Activated T-helper 17 cell treated with anti-CD3 and anti-CD28 coated beads, Interleukin-2, amount 50 U/mL, for 72 hours (primary cell): Measurements from ENCODE around the gene UBAC1. TPM values are rescaled to one million over a fixed set of nuclear protein-coding genes. Genes with fewer than 3 reads are reported as not detected.

Experiments used
- ATAC-seq: fragments of 150-1000 bp; cut with Tn5 transposase; replicated peaks from 2 replicates; pipeline ENCODE4 v1.10.0; 2021; ENCODE audit warnings: mild to moderate bottlenecking, moderate library complexity
- H3K27ac Mint-ChIP-seq: one replicate; pipeline ENCODE4 v1.8.0; 2022; ENCODE audit warnings: mixed read lengths
- H3K27me3 Mint-ChIP-seq: one replicate; pipeline ENCODE4 v1.8.0; 2022; ENCODE audit warnings: mixed read lengths
- H3K36me3 Mint-ChIP-seq: one replicate; pipeline ENCODE4 v1.8.0; 2022; ENCODE audit warnings: low read depth, mild to moderate bottlenecking, mixed read lengths
- H3K4me1 Mint-ChIP-seq: one replicate; pipeline ENCODE4 v1.8.0; 2022; ENCODE audit warnings: mixed read lengths
- H3K4me3 Mint-ChIP-seq: one replicate; pipeline ENCODE4 v1.8.0; 2022; ENCODE audit warnings: mild to moderate bottlenecking, mixed read lengths
- H3K9me3 Mint-ChIP-seq: one replicate; pipeline ENCODE4 v1.8.0; 2022; ENCODE audit warnings: mixed read lengths
- total RNA-seq, 2 donors: library from RNA; stranded (reverse); gene quantifications; one replicate each; pipeline ENCODE4 v1.2.3, GENCODE V29; 2022

UBAC1 gene, protein sequence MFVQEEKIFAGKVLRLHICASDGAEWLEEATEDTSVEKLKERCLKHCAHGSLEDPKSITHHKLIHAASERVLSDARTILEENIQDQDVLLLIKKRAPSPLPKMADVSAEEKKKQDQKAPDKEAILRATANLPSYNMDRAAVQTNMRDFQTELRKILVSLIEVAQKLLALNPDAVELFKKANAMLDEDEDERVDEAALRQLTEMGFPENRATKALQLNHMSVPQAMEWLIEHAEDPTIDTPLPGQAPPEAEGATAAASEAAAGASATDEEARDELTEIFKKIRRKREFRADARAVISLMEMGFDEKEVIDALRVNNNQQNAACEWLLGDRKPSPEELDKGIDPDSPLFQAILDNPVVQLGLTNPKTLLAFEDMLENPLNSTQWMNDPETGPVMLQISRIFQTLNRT
- 10 to 100 TPM; 37.8 to 39.8 TPM for total RNA-seq

DNA sequence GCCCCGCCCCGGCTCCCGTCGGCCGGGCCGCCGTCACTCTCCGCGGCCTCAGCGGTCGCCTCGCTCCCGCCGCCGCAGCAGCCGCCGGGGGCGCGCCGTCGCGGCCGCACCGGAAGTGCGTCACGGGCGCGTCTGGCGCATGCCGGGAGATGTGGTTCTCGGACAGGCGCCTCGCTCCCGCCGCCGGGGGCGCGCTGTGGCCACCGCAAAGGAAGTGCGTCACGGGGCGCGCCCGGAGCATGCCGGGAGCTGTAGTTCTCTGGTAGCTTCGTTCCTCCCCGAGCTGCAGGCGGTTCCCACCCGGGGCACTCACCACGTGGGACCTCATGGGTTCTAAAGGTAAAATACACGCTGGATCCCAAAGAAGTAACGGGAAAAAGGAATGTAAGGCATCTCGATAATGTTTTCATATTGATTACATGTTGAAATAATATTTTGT is at the start of gene UBAC1:
UBAC1 (minus strand) TSS at position 97 of the 439 bp plus-strand sequence. CDS start 211 bp downstream, outside the sequence.
- Mint-ChIP-seq H3K4me3 (peak within 1 kb of the TSS; percentile 86), H3K27me3 (no peaks in the 10 kb centered on the region), H3K27ac (peak within 1 kb of the TSS; percentile 84), H3K4me1 (peaks cover 21% of the 10 kb centered on the region), H3K9me3 (no peaks in the 10 kb centered on the region), H3K36me3 (no peaks in the 10 kb centered on the region)
- peak; percentile 95 for ATAC-seq

DNA sequence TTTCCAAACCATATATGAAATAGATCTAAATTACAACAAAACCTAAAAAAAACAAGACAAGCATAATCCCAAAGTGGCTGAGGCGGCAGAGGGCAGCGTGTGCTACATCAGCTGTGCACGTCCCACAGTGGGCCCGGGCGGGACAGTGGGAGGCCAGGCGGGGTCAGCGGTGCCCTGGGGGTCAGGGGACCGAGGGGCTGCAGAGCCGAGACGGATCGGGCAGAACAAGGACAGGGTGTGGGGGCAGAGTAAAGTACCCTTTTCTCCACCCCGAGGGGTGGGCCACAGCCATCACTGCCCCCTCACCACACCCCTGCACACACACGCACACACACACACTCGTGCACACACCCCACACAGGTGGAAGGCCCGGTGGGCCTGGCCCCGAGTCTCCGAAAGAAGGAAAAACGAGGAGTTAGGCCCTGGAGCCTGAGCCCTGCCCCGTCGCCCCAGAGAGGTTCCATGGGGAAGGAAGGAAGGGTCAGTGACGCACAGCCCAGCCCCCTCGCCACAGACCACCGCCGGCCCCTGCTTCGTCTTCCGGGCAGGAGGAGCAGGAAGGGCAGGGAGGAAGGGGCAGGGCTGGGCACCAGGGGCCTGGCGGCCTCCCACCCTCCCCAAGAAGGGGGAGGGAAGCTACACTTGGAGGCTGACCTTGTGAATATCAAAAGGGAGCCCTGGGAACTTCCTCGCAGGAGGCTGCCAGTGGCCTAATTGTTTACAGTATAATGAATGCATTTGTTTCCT is 49.6 kb upstream of the UBAC1 start:
- Mint-ChIP-seq H3K4me1 (no peaks in the 10 kb centered on the region), H3K4me3 (no peak overlapping the region), H3K9me3 (no peaks in the 10 kb centered on the region), H3K27me3 (no peaks in the 10 kb centered on the region), H3K36me3 (no peaks in the 10 kb centered on the region), H3K27ac (no peak overlapping the region)
- ATAC-seq: no peak

DNA sequence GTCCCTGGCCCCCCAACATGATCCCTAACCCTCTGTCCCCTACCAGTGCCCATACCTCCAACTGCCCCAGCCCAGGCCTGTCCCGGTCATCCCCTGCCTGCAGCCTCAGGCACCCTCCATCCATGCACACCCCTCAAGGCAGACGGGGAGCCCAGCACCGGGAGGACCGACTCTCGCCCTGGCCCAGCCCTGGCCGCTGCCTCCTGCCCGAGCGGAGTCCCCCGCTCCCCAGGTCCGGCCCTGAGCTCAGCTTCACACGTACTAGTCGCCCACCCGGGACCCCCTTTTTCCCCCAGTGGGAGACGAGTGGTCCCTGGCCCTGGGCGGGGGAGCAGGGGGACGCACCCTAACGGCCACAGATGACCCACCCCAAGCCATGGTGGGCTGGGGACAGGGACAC is 49.0 kb upstream of the UBAC1 start:
- H3K4me1 Mint-ChIP-seq: no peaks in the 10 kb centered on the region
- H3K27me3 Mint-ChIP-seq: no peaks in the 10 kb centered on the region
- H3K9me3 Mint-ChIP-seq: no peaks in the 10 kb centered on the region
- no peak for ATAC-seq
- H3K36me3 Mint-ChIP-seq: no peaks in the 10 kb centered on the region
- H3K4me3 Mint-ChIP-seq: no peak overlapping the region
- H3K27ac Mint-ChIP-seq: no peak overlapping the region

DNA sequence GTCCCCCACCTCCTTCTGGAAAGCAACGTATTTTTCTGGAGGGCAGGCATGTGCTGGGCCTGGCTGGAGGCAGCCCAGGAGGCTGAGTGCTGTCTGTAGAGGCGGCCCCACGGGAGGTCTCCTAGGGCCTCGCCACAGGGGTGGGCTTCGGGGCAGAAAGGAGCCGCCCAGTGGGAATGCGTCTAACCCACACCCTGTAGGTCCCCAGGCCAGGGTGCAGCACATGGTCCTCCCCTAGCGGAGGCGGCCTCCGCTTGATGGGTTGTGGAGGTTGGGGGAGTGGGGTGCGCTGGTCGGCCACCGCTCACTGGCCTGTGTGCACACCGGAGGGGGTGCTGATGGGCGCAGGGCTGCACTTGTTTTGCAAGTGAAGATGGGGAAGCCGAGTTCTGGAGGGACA is 48.3 kb upstream of the UBAC1 start:
- ATAC-seq: no peak
- H3K9me3 Mint-ChIP-seq: no peaks in the 10 kb centered on the region
- H3K4me3 Mint-ChIP-seq: no peak overlapping the region
- H3K27ac Mint-ChIP-seq: no peak overlapping the region
- no peaks in the 10 kb centered on the region for H3K27me3 Mint-ChIP-seq
- H3K36me3 Mint-ChIP-seq: no peaks in the 10 kb centered on the region
- H3K4me1 Mint-ChIP-seq: no peaks in the 10 kb centered on the region

DNA sequence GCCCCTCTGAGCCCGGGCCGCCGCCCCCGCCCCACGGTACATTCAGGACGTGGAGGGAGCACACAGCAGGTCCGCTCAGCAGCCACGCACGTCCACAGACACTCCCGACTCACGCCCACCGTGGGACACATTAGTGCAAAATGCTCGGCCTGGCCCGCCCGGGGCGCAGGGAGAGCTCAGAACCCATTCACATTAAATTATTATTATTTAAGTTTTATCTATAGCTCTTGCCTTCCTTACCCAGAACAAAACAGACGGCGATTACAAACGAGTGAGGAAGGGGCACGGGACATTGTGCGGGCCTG is 47.5 kb upstream of the UBAC1 start:
- Mint-ChIP-seq H3K27me3 (no peaks in the 10 kb centered on the region), H3K4me3 (no peak overlapping the region), H3K9me3 (no peaks in the 10 kb centered on the region), H3K36me3 (no peaks in the 10 kb centered on the region), H3K27ac (no peak overlapping the region), H3K4me1 (no peaks in the 10 kb centered on the region)
- ATAC-seq: no peak

DNA sequence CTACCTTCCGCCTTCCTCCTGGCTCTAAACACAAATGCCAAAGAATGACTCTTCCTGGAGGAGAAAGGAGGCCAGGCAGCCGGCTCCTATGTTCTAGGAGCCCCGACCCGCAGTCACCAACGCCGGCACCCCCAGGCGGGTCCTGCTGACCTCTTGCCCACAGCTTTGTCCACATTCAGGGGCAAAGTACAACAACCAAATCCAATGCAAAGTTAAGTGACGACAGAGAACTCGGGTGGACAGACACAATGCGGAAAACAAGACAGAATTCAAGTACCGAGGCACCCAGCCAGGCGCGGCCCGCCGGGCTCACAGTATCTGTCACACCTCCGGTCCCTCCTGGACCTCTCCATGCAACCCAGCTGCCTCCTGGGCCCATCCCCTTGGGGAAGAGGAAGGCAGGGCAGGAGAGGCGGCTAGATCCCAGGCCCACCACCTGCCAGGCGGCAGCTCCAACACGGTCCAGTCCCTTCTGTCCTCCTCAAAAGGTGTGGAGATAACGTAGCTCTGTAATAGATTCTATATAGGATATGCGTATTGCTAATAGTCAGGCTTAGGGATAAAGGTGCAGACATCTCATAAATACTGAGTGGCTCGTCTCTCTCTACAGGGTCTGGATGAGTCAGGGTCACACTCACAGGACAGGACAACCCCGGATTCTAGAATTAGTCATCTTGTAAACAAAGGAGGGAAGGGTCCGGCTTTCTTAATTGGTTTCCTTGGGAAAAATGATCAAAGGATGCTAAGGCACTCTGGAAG is 46.9 kb upstream of the UBAC1 start:
- H3K27ac Mint-ChIP-seq: no peak overlapping the region
- no peak for ATAC-seq
- no peaks in the 10 kb centered on the region for H3K36me3 Mint-ChIP-seq
- H3K27me3 Mint-ChIP-seq: no peaks in the 10 kb centered on the region
- H3K9me3 Mint-ChIP-seq: no peaks in the 10 kb centered on the region
- H3K4me1 Mint-ChIP-seq: no peaks in the 10 kb centered on the region
- H3K4me3 Mint-ChIP-seq: no peak overlapping the region

DNA sequence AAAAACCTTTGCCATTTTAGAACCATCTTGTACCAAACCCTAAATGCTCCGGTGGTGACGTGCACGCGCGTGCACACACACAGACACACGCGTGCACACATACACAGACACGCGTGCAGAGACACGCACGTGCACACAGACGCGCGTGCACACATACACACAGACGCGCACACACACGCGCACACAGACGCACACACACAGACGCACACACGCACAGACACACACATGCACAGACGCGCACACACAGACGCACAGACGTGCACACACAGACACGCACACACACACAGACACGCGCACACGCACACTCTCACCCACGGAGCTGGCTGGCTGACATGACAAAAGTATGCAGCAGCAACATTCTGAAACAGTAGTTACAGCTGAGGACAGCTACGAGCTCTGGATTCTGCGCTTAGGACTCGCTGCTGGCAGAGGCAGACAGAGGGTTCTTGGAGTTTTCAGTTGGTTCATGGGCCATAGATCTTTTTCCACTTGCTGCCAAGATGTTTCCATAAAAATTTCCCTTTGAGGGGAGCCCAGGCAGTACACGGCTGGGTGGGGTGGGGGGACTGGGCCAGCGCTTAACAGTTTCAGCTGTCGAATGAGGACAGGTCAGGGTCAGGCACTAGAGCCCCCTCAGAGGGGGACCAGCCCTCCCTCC is 46.2 kb upstream of the UBAC1 start:
- H3K27ac Mint-ChIP-seq: no peak overlapping the region
- H3K36me3 Mint-ChIP-seq: no peaks in the 10 kb centered on the region
- H3K4me3 Mint-ChIP-seq: no peak overlapping the region
- H3K27me3 Mint-ChIP-seq: no peaks in the 10 kb centered on the region
- H3K9me3 Mint-ChIP-seq: no peaks in the 10 kb centered on the region
- ATAC-seq: no peak
- H3K4me1 Mint-ChIP-seq: no peaks in the 10 kb centered on the region

DNA sequence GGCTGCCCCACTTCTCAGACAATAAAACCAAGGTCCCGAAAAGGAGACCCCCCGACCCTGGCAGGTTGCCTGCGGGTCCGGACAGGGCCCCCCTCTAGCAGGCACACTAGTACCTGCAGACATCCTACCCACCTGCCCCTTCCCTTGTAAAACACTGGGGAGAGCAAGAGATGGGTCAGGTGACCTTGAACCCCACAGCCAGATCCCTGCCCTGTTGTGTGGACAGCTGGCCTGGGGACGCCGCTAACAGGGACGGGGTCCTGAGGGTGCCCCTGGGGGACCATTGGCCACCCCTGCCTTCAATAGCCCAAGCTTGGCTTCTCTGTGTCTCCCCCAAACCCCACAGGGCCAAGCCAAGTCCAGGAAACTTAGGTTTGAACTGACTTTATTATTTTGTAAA is 45.0 kb upstream of the UBAC1 start:
- Mint-ChIP-seq H3K36me3 (no peaks in the 10 kb centered on the region), H3K4me3 (no peak overlapping the region), H3K4me1 (no peaks in the 10 kb centered on the region), H3K9me3 (no peaks in the 10 kb centered on the region), H3K27me3 (no peaks in the 10 kb centered on the region), H3K27ac (no peak overlapping the region)
- no peak for ATAC-seq

DNA sequence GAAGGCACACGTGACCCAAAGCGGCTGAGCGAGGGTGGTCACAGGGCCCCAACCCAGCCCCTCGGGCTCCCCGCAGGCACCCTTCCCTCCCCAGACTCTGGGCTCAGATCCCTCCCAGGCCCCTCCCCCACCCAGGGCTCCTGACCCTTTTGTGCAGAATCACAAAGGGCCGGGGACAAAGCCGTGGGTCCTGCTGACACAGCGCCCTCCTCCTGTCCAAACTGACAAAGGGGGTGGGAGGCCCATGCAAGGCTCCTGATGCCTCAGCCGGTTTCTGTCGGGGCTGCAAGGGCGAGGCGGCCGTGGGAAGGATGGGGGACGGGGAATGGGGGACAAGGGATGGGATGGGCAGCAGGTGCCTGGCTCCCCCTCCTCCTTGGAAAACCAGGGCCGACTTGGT is 43.5 kb upstream of the UBAC1 start:
- Mint-ChIP-seq H3K27me3 (no peaks in the 10 kb centered on the region), H3K27ac (no peak overlapping the region), H3K4me1 (no peaks in the 10 kb centered on the region), H3K4me3 (no peak overlapping the region), H3K9me3 (no peaks in the 10 kb centered on the region), H3K36me3 (no peaks in the 10 kb centered on the region)
- no peak for ATAC-seq

DNA sequence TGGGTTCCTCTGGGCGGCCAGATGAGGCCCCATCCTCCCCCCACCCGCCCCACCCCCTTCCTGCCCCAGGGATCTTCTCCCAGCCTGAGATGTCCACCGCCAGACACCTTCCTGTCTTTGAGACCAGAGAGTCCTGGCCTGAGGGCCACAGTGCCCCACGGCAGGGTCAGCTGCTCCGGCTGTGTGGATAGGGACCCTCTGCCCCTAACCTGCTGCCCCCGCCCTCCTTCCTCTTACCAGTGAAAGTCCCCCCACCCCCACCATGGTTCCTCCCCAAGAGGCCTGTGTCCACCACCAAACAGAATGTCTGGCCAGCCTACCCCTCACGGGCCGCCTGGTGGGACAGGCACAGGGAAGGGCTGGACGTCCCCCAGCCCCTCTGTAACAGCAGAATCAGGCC is 43.0 kb upstream of the UBAC1 start:
- Mint-ChIP-seq H3K36me3 (no peaks in the 10 kb centered on the region), H3K4me1 (no peaks in the 10 kb centered on the region), H3K9me3 (no peaks in the 10 kb centered on the region), H3K4me3 (no peak overlapping the region), H3K27me3 (no peaks in the 10 kb centered on the region), H3K27ac (no peak overlapping the region)
- no peak for ATAC-seq

DNA sequence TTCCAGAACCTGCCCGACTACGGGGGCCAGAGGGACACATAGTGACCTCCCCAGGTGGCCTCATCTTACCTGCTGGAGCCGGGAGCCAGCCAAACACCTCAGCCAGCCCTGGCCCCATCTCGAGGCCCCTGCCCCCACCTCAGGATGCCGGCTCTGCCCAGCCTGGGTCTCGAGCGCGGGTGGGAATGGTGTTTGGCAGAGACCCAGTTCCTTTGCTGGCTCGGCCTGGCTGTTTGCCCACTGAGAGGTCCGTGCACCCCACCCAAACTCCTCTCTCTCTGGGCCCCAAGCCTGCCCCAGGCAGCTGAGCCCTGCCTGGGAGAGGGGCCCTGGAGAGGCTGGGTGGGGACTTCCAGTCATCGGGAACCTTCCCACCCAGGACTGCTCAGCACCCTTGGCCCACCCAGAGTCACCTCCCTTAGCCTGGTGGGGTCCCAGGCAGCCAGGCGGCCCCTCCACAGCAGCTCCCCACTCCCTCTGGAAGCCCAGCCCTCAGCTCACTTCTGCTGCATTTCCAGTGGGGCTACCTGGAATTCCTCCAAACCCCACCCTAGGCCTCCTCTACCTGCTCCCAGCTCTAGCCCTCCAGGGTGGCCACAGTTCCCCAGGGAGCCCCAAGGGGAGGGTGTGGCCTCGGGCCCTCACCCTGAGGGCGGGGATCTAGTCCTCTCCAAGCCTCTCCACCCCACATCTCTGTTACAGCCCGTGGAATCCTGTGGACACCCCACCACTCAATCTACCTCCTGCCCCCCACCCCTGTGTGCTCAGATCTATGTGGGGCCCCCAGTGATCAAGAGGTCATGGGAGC is 42.4 kb upstream of the UBAC1 start:
- ATAC-seq: no peak
- H3K27ac Mint-ChIP-seq: no peak overlapping the region
- H3K4me1 Mint-ChIP-seq: no peaks in the 10 kb centered on the region
- H3K9me3 Mint-ChIP-seq: no peaks in the 10 kb centered on the region
- H3K4me3 Mint-ChIP-seq: no peak overlapping the region
- no peaks in the 10 kb centered on the region for H3K27me3 Mint-ChIP-seq
- no peaks in the 10 kb centered on the region for H3K36me3 Mint-ChIP-seq

DNA sequence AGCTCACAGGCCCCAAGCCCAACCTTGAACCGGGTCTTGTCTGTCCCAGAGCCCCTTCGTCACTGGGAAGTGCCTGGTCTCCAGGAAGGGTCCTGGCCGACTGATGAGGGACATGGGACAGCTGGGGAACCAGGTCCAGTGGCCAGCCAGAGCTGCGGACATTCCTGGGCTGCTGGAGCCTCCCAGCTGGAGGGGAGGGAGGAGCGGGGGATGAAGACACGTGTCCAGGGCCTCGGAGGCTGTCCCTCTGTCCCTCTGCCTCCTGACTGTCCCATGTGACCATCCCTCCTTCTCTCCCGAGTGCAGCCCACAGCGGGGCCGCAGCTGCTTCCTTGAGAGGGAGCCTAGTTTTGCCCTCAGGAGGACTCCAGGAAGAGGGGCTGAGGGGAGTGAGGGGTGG is 41.7 kb upstream of the UBAC1 start:
- Mint-ChIP-seq H3K27ac (no peak overlapping the region), H3K4me3 (no peak overlapping the region), H3K9me3 (no peaks in the 10 kb centered on the region), H3K36me3 (no peaks in the 10 kb centered on the region), H3K27me3 (no peaks in the 10 kb centered on the region), H3K4me1 (no peaks in the 10 kb centered on the region)
- no peak for ATAC-seq

DNA sequence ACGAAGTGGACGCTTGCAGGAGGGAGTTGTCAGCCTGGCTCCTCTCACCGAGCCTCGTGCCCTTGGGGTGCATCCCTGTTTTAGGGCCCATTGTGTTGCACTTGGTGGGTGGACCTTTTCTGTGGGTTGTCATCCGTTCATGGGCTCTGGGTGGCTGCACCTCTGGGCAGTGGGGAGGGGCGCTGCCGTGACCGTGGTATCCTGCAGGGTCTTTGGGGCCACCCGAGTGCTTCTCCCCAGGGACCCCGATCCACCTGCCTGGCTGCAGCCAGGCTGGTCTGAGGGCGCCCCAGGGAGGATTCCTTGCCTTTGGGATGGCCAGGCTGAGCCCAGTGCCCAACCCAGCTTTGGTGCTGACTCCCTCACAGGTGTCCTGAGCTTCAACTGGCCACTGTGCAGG is 41.0 kb upstream of the UBAC1 start:
- H3K4me1 Mint-ChIP-seq: no peaks in the 10 kb centered on the region
- no peak overlapping the region for H3K27ac Mint-ChIP-seq
- no peak overlapping the region for H3K4me3 Mint-ChIP-seq
- H3K27me3 Mint-ChIP-seq: no peaks in the 10 kb centered on the region
- H3K36me3 Mint-ChIP-seq: no peaks in the 10 kb centered on the region
- ATAC-seq: no peak
- no peaks in the 10 kb centered on the region for H3K9me3 Mint-ChIP-seq

DNA sequence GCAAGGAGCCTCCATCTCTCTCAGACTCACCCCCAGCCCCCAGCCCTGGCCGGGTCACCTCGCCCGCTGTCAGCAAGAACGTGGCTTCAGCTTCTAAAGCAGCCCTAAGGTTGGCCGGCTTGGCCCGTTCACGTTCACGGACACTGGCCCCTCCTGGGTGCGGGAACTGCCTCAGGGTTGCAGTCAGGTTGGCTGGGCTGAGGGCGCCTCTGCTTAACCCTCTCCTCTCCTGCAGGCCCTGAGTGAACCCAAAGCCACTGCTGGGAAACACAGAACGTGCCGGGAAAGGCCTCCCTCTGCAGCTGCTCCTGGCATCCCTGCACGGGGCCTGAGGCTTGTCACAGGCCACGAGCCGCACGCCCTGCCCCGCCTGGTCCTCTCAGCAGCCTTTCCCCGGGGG is 40.1 kb upstream of the UBAC1 start:
- Mint-ChIP-seq H3K4me1 (no peaks in the 10 kb centered on the region), H3K36me3 (no peaks in the 10 kb centered on the region), H3K27ac (no peak overlapping the region), H3K27me3 (no peaks in the 10 kb centered on the region), H3K4me3 (no peak overlapping the region), H3K9me3 (no peaks in the 10 kb centered on the region)
- ATAC-seq: no peak
